ENCODE measurements around the gene S100A1.
"Not testable (repeated sequence)": the region's sequence is repeated elsewhere in the genome, so short reads cannot be mapped to it uniquely, and the experiment has no call there.

S100A1 gene

DNA sequence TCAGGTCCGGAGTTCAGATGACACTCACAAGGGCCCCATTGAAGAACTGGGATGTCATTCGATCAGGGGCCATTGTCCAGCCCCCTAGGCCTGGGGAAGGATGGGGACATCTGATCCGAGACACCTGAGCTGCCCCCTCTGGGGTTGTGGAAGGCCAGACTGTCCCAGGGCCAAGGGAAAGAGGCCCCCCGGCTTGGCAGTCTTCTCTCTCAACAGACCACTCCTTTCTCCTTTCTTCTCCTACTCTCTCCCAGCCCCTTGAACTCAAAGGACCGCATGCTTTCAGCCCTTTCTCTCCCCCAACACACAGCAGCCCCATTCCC is 1.1 kb downstream of the S100A1 start:
- in situ Hi-C loops (cut with HindIII; ENCODE audit: low sequenced_read_pairs): no loop called here

- in situ Hi-C loops (cut with HindIII; ENCODE audit: low sequenced_read_pairs): no loop called here
Measured at GRCh38 chr1:153629971-153630370, 1.7 kb downstream of the S100A1 start.

- in situ Hi-C loops (cut with HindIII; ENCODE audit: low sequenced_read_pairs): no loop called here
Measured at GRCh38 chr1:153630384-153630783, 2.1 kb downstream of the S100A1 start.

- in situ Hi-C loops (cut with HindIII; ENCODE audit: low sequenced_read_pairs): no loop called here
Measured at GRCh38 chr1:153631047-153632022, 3.1 kb downstream of the S100A1 start.

DNA sequence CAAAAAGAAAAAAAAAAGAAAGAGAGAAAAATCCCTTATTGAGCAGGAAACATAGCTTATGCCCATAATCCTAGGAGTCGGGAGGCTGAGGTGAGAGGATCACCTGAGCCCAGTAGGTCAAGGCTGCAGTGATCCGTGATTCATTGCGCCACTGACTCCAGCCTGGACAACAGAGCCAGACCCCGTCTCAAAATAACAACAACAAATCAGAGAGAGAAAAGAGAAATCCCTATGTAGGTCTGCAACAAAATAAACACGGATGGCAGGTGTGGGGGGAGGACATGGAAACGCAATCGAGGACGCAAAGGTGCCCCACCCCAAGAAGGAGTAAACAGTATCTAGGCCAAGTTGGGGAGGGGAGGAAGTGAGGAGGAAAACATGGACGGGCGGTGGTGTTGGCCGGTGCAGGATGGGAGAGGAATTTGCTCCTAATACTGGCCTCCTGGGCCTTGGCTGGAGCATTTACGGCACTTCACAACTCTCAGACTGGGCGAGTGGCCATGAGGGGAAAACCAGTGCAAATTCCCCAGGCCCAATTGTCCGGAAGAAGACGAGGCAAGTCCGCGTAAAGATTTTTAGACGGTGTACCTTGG is 5.0 kb downstream of the S100A1 start:
- in situ Hi-C loops (cut with HindIII; ENCODE audit: low sequenced_read_pairs): no loop called here

DNA sequence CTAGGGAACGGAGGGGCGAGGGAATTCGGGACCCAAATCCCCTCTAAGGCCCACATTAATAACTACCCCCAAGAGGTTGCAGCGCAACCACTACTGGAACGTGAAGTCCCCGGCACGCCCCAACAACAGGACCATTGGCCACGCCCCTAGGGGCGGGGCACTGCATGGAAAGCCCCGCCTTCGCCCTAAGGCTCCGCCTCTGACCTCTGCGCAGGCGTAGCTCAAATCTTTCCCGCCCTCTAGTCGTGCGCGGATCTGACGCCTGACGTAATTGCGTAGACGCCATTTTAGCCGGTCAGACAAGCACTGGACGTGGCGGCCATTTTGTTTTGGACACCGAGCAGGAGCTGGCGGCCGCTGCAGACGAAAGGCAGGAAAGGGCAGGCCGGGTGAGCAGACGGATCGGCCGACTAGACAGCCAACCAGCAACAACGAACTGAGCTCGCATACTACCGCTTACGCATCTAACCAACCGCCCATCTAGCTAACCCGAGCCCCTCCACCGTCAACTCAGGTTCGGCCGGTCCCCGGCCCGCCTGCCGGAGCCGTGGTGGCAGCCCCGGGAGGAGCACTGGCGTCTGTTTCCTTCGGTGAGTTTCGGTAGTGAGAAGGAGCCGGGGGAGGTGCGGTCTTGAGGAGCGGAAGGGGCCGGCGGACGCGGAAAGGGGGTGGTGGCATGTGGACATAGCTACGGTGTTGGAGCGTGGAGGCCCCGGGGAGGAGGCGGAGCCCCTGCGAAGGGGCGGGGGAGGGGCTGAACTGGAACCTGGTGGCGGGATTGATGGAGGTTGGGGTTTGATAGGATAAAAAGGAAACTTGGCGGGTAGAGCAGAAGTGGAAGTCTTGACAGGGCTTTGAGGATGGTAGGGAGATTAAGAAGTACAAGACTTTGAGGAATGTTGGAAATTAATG is 5.8 kb downstream of the S100A1 start, which contains the start of gene CHTOP:
Gene CHTOP (plus strand): TSS at position 313 of the 912 bp plus-strand sequence. CDS start 2,523 bp downstream, outside the sequence.
- in situ Hi-C loops (cut with HindIII; ENCODE audit: low sequenced_read_pairs): no loop called here

DNA sequence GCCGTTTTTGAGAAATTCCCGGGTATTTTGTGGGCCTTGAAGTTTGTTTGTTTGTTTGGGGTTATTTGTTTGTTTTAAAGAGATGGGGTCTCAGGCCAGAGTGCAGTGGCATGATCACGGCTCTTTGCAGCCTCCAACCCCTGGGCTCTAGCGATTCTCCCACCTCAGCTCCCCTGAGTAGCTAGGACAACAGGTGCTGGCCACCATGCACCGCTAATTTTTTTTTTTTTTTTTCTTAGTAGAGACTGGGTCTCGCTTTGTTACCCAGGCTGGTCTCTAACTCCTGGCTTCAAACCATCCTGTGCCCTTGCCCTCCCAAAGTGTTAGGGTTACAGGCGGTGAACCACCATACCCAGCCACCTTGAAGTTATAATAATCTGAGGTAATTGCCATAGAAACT is 7.6 kb downstream of the S100A1 start:
- in situ Hi-C loops (cut with HindIII; ENCODE audit: low sequenced_read_pairs): loop anchor here (5.0 kb wide), 1 partner anchor 74 kb away; no protein-coding TSS in a partner anchor

DNA sequence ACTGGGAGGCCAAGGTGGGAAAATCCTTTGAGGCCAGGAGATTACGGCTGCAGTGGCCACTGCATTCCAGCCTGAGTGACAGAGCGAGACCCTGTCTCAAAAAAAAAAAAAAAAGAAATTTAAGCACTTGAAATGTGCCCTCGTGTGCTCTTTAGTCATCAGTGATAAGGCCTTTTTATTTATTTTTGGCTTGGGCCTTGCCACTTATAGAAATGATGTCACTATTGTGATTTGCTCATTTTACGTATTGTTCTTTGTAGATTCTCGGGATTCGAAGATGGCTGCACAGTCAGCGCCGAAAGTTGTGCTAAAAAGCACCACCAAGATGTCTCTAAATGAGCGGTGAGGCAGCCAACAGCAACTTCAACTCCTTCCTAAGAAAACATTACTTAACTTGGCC is 8.1 kb downstream of the S100A1 start:
- in situ Hi-C loops (cut with HindIII; ENCODE audit: low sequenced_read_pairs): loop anchor here (5.0 kb wide), 1 partner anchor 74 kb away; no protein-coding TSS in a partner anchor

DNA sequence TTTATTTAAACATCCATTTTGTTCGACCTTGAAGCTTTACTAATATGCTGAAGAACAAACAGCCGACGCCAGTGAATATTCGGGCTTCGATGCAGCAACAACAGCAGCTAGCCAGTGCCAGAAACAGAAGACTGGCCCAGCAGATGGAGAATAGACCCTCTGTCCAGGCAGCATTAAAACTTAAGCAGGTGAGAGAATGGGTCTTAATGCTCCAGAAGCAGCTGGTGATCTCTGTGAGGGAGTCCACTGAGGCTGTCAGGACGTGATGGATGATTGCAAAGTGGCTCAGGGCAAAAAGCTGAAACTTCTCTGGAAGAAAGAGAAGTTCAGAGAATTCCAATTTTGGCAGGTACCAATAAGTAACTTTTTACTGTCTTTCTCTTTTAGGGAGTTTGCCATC is 10.0 kb downstream of the S100A1 start:
- in situ Hi-C loops (cut with HindIII; ENCODE audit: low sequenced_read_pairs): loop anchor here (5.0 kb wide), 1 partner anchor 76 kb away; no protein-coding TSS in a partner anchor

DNA sequence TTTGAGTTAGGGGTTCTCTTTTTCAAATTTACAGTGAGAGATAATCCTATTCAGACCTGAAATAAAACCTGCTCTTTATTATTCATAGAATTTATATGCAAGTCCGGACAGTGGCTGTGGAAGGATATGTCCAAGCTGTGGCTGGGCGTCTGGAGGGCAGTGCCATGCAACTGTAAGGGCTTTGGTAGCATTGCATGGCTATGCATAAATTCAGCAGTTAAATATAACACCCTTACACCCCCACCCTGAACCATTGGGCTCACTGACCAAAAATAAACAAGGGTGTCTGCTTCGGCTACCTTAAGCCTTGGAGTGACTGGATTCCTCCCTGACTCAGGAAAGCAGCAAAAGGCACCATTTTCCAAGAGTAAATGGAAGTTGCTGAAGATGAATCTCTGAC is 11.0 kb downstream of the S100A1 start:
- in situ Hi-C loops (cut with HindIII; ENCODE audit: low sequenced_read_pairs): loop anchor here (5.0 kb wide), 1 partner anchor 77 kb away; no protein-coding TSS in a partner anchor

DNA sequence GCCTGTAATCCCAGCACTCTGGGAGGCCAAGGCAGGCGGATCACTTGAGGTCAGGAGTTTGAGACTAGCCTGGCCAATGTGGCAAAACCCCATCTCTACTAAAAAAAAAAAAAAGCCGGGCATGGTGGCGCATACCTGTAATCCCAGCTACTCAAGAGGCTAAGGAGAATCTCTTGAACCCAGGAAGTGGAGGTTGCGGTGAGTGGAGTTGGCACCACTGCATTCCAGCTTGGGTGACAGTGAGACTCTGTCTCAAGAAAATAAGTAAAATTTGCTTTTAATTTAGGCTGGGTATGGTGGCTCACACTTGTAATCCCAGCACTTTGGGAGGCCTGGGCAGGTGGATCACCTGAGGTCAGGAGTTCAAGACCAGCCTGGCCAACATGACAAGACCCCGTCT is 12.0 kb downstream of the S100A1 start:
- in situ Hi-C loops (cut with HindIII; ENCODE audit: low sequenced_read_pairs): not testable (repeated sequence)

DNA sequence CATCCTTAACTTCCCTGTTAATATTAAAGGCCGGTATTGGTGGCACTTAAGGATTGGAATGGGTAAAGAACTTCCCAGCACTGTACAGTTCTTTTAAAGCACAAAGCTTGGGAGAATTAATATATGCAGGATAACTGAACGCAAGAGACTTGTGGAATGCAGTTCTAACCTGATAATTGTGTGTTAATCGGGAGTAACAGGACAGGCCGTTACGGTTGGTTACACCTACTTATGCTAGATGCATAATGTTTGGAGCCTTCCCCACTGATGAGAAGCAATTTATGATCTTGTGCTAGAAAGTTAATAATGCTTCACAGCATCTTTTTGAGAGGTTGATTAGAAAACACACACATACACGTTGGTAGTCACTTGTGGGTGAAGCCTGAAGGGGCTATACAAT is 12.6 kb downstream of the S100A1 start:
- in situ Hi-C loops (cut with HindIII; ENCODE audit: low sequenced_read_pairs): no loop called here

DNA sequence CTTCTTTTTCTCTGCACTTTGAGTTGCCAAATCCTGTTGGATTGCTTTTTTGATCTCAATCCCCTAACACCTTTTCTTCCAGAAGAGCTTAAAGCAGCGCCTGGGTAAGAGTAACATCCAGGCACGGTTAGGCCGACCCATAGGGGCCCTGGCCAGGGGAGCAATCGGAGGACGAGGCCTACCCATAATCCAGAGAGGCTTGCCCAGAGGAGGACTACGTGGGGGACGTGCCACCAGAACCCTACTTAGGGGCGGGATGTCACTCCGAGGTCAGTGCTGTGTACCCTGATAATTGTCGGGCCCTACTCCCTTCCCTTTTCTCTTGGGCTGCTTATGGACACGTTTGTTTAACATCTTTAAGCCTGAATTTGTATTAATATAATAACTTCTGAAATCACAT is 13.9 kb downstream of the S100A1 start:
- in situ Hi-C loops (cut with HindIII; ENCODE audit: low sequenced_read_pairs): no loop called here

- in situ Hi-C loops (cut with HindIII; ENCODE audit: low sequenced_read_pairs): no loop called here
Measured at GRCh38 chr1:153643100-153643499, 14.9 kb downstream of the S100A1 start.

DNA sequence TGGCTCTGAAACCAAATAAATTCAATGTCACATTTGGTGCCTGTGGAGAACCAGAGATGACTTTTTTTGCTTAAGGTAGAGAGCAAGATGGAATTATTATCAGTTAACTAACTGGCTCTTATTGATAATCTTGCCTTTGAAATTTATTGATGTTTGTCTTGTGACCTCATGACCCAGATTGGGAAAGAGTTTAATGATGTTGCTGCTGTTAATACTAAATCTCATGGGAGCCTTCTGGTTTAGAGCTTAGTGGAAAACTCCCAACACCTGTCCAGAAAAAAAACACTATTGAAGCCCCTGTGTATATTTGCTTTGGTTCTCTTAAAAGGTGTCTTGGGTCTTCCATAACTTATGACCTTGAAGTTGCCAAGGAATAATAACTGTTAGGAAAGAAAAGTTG is 15.6 kb downstream of the S100A1 start:
- in situ Hi-C loops (cut with HindIII; ENCODE audit: low sequenced_read_pairs): no loop called here

DNA sequence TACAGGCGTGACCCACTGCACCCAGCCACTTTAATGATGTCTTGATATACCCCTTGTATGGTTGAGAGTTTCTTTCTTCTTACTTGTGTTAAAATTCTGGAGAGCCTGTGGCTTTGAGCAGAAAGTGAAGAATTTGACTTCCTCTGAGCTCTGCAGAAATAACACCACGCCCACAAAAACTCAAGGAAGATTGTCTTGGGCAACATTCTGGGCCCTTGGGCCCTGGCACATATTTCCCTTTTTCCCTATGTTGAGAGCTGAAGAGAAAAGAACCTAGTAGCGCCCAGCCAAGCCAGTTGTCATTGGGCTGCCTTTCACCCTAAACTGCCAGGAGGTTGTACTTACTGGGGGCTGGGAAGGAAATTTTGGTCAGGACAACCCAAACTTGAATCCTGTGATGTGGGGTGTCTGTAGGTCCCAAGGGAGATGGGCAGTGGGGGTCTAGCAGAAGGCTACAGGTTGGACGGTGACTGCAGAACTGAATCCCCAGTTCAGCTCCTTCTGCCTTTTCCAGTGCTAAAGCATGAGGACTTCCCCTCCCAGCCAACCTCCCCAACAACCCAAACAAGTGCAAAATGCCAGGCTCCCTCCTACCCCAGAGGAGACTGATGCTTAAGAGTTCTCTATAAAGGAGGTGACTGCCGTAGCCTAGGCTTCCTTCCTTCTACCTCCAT is 18.6 kb downstream of the S100A1 start:
- in situ Hi-C loops (cut with HindIII; ENCODE audit: low sequenced_read_pairs): no loop called here

DNA sequence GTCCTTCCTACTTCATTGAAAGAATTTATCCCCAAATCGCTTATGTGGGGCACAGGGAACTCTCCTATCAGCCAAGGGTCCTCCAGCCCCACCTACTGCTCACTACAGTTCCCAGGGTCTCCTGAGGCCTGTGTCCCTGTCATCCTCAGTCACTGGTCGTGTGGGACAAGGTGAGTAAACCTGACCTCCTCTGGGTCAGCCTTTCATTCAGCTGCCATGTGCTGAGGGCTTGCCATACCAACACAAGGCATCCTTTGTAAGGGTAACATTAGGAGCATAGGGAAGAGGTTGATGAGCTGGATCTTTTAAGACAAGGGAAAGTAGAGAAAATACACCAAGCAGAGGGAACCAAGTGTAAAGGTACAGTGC is 19.1 kb downstream of the S100A1 start:
- in situ Hi-C loops (cut with HindIII; ENCODE audit: low sequenced_read_pairs): no loop called here

DNA sequence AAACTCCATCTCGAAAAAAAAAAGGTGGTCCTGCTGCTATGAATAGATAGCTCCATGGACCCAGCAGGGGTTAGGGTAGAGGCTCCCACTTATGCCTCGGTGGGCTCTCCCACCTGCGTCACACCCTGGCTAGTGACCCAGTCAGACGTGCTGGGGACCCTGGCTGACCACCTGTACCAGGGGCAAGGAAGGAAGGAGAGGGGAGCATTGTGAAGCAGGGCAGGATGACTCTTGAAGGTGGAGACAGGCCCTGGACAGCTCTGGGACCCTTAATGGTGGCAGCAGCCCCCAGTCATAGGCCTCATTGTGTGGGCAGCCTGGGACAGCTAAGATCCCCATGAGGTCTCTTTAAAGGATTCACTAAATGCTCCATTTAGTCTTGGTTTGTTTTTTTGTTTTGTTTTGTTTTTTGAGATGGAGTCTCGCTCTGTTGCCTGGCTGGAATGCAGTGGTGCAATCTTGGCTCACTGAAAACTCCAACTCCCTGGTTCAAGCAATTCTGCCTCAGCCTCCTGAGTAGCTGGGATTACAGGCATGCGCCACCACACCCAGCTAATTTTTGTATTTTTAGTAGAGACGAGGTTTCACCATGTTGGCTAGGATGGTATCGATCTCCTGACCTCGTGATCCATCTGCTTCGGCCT is 19.9 kb downstream of the S100A1 start:
- in situ Hi-C loops (cut with HindIII; ENCODE audit: low sequenced_read_pairs): no loop called here

GRCh38 chr1:153649137-153649862 is 21.1 kb downstream of the S100A1 start:
- in situ Hi-C loops (cut with HindIII; ENCODE audit: low sequenced_read_pairs): no loop called here

All from endothelial cell of hepatic sinusoid (primary cell).